ENCODE data around the gene NT5C.

DNA sequence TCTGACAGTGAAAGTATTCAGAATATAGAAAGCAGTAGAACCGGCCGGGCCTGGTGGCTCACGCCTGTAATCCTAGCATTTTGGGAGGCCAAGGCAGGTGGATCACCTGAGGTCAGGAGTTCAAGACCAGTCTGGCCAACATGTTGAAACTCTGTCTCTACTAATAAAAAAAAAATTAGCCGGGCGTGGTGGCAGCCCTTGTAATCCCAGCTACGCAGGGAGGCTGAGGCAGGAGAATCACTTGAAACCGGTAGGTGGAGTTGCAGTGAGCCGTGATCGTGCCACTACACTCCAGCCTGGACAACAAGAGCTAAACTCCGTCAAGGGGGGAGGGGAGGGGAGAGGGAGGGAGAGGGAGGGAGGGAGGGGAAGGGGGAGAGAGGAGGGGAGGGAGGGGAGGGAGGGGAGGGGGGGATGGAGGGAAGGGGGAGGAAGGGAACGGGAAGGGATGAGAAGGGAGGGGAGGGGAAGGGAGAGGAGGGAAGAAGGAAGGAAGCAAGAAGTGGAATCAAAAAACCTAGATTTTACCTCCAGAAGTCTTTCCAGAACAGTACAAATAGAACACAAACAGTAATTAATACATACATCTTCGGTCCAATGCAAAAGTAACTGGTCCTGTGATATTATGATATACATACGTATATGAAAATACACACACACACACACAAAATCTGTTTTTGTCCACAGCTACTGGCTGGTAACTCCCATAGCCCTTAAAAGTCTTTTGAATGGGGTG lies 10.9 kb upstream of the NT5C start:
- no peak for TF ChIP-seq POLR2A (IDR thresholded peaks at IDR 0.05)
- TF ChIP-seq, protein P1, sequence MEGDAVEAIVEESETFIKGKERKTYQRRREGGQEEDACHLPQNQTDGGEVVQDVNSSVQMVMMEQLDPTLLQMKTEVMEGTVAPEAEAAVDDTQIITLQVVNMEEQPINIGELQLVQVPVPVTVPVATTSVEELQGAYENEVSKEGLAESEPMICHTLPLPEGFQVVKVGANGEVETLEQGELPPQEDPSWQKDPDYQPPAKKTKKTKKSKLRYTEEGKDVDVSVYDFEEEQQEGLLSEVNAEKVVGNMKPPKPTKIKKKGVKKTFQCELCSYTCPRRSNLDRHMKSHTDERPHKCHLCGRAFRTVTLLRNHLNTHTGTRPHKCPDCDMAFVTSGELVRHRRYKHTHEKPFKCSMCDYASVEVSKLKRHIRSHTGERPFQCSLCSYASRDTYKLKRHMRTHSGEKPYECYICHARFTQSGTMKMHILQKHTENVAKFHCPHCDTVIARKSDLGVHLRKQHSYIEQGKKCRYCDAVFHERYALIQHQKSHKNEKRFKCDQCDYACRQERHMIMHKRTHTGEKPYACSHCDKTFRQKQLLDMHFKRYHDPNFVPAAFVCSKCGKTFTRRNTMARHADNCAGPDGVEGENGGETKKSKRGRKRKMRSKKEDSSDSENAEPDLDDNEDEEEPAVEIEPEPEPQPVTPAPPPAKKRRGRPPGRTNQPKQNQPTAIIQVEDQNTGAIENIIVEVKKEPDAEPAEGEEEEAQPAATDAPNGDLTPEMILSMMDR (IDR thresholded peaks at IDR 0.05) = no peak

Measured in adrenal gland (tissue), 5 donors.